Calu3 (cell line): ENCODE data around the gene HOXB4. TPM values are rescaled to one million over a fixed set of nuclear protein-coding genes. Genes with fewer than 3 reads are reported as not detected.

ENCODE experiments used
- BruUV-seq: library from RNA; stranded (reverse); fragments of 400-500 nt; replicated peaks from 2 replicates; lab custom pipeline; 2021; lab: Mats Ljungman, UMichigan
- CTCF ChIA-PET: fragments of 300-600 bp; sonication (Branson Sonifier 250); formaldehyde crosslinking; loops from one replicate; lab custom pipeline; 2022; ENCODE audit warnings: antibody characterized with exemption; lab: Charles Lee
- DNase-seq: peaks from one replicate; pipeline ENCODE4 v3.0.0; 2022
- H3K27ac Mint-ChIP-seq: one replicate; pipeline ENCODE4 v1.8.0; 2022; ENCODE audit warnings: mixed read lengths; ENCODE audit not compliant: unreplicated experiment
- H3K27me3 Mint-ChIP-seq: one replicate; pipeline ENCODE4 v1.8.0; 2022; ENCODE audit warnings: mixed read lengths; ENCODE audit not compliant: unreplicated experiment
- H3K36me3 Mint-ChIP-seq: one replicate; pipeline ENCODE4 v1.8.0; 2022; ENCODE audit warnings: mild to moderate bottlenecking, moderate library complexity, mixed read lengths; ENCODE audit not compliant: insufficient read depth, unreplicated experiment
- H3K4me1 Mint-ChIP-seq: one replicate; pipeline ENCODE4 v1.8.0; 2022; ENCODE audit warnings: mild to moderate bottlenecking, low read depth, mixed read lengths; ENCODE audit not compliant: unreplicated experiment
- H3K4me3 Mint-ChIP-seq: one replicate; pipeline ENCODE4 v1.8.0; 2022; ENCODE audit warnings: mild to moderate bottlenecking, low read depth, moderate library complexity, mixed read lengths; ENCODE audit not compliant: unreplicated experiment
- H3K9me3 Mint-ChIP-seq: one replicate; pipeline ENCODE4 v1.8.0; 2022; ENCODE audit warnings: low read depth, mixed read lengths; ENCODE audit not compliant: unreplicated experiment
- CTCF ChIP-seq: fragments of 200-600 bp; IDR thresholded peaks from one replicate; pipeline ENCODE4 v1.8.0; 2022; ENCODE audit warnings: antibody characterized with exemption; ENCODE audit not compliant: unreplicated experiment
- intact Hi-C: fragments of 100-400 bp; cut with micrococcal nuclease; formaldehyde crosslinking; loops from one replicate; pipeline ENCODE4 v1.10.0; 2022; ENCODE audit not compliant: unreplicated experiment
- total RNA-seq: library from RNA; stranded (reverse); gene quantifications from 2 replicates; pipeline ENCODE4 v1.2.3, GENCODE V29; 2022

The HOXB4 gene
- total RNA-seq, 1 experiment from 2014 or later, result 28.0 TPM

DNA sequence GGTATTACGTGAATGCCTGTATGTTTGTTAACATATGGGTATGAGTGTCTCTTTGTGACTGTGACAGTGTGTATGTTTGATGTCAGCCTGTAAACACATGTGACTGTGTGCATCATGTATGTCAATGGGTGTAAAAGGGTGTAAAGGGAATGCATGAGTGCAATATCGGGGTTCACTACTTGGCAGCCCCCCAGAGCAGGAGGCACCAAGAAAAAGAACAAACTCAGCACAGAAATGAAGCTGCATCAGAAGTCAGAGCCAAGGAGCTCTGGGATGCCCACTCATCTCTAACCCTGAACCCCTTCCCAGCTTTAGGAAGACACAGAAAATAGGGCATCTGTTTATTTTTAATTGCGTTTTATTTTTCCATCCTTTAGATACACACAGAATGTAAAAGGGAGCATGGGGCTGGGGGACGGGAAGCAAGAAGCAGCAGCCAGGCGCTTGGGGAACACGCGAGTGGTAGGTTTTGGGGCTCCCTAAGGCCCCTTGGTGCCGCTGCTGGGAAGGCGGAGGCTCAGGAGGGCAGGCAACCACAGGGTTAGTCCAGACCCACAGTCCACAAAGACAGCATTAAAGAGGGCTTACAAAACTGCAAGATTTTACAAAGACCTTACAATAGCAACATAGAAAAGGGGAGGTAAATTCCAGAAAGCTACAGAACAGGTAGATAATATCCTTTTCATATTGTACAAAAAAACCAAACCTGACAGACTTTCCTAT is 28.9 kb upstream of the HOXB4 start:
- CTCF ChIA-PET, result no interaction called here
- H3K36me3 Mint-ChIP-seq, result peaks cover 96% of the 10 kb centered on the region
- peak overlapping the region; percentile 83 for H3K27ac Mint-ChIP-seq
- peak overlapping the region; percentile 88 for H3K4me3 Mint-ChIP-seq
- no peaks in the 10 kb centered on the region for H3K9me3 Mint-ChIP-seq
- intact Hi-C loops, result no loop called here
- no peak for DNase-seq
- no peak for TF ChIP-seq CTCF
- BruUV-seq, result no TSS peak
- no peaks in the 10 kb centered on the region for H3K27me3 Mint-ChIP-seq
- H3K4me1 Mint-ChIP-seq, result peaks cover 27% of the 10 kb centered on the region

GRCh38 chr17:48605991-48606891 is 28.1 kb upstream of the HOXB4 start:
- CTCF ChIA-PET, result no interaction called here
- intact Hi-C loops, result no loop called here
- Mint-ChIP-seq H3K4me1 (peaks cover 30% of the 10 kb centered on the region), H3K36me3 (peaks cover 96% of the 10 kb centered on the region), H3K27ac (peak overlapping the region; percentile 83), H3K27me3 (no peaks in the 10 kb centered on the region), H3K9me3 (no peaks in the 10 kb centered on the region), H3K4me3 (peak overlapping the region; percentile 88)
- no TSS peak for BruUV-seq
- TF ChIP-seq CTCF, result no peak
- DNase-seq, result no peak

- peak overlapping the region; percentile 95 for H3K27ac Mint-ChIP-seq
- H3K9me3 Mint-ChIP-seq, result no peaks in the 10 kb centered on the region
- intact Hi-C loops, result no loop called here
Observed at GRCh38 chr17:48605409-48605919, 27.3 kb upstream of the HOXB4 start.

More at GRCh38 chr17:48605409-48605919, 27.3 kb upstream of the HOXB4 start:
- Mint-ChIP-seq H3K4me3 (peak overlapping the region; percentile 88), H3K27me3 (no peaks in the 10 kb centered on the region), H3K36me3 (peaks cover 96% of the 10 kb centered on the region), H3K4me1 (peaks cover 37% of the 10 kb centered on the region)
- no TSS peak for BruUV-seq
- no peak for TF ChIP-seq CTCF
- CTCF ChIA-PET, result interaction anchor here (0.6 to 1.4 kb wide), 2 partner anchors 8 to 339 kb away, joined by 4 read pairs; no protein-coding TSS in a partner anchor
- DNase-seq, result peak; percentile 68
